Measurements from ENCODE around the gene NRXN3.

- no peak for TF ChIP-seq REST (IDR thresholded peaks at IDR 0.05; ENCODE audit: borderline replicate concordance)
- no peak for TF ChIP-seq CTCF (IDR thresholded peaks at IDR 0.05; ENCODE audit: poor library complexity, severe bottlenecking)
- no peak for TF ChIP-seq POLR2AphosphoS5 (IDR thresholded peaks at IDR 0.05)
- TF ChIP-seq RAD21 (conservative IDR thresholded peaks at IDR 0.05), result no peak
- no peak for TF ChIP-seq MXI1 (conservative IDR thresholded peaks at IDR 0.05; ENCODE audit: poor library complexity, severe bottlenecking)
- TF ChIP-seq EZH2 (IDR thresholded peaks at IDR 0.05; ENCODE audit: borderline replicate concordance, insufficient read depth, low read length, poor library complexity, severe bottlenecking), result no peak
- TF ChIP-seq TAF1 (IDR thresholded peaks at IDR 0.05; ENCODE audit: low read depth), result no peak
- TF ChIP-seq SMC3 (conservative IDR thresholded peaks at IDR 0.05; ENCODE audit: poor library complexity), result no peak
- no peak for TF ChIP-seq EP300 (conservative IDR thresholded peaks at IDR 0.05; ENCODE audit: poor library complexity, severe bottlenecking)
These were observed 132.7 kb downstream of the NRXN3 start for GRCh38 chr14:78302841-78303240.
